NAMALWA (cell line): Measurements from ENCODE around the gene DCBLD2.
"Not testable (repeated sequence)": the region's sequence is repeated elsewhere in the genome, so short reads cannot be mapped to it uniquely, and the experiment has no call there.

Experiments used
- DNase-seq: peaks from one replicate; pipeline ENCODE4 v3.0.0-alpha.2; 2015; ENCODE audit warnings: low spot score

Gene DCBLD2

GRCh38 chr3:98831060-98831459 is 70.4 kb downstream of the DCBLD2 start:
- not testable (repeated sequence) for DNase-seq

DNA sequence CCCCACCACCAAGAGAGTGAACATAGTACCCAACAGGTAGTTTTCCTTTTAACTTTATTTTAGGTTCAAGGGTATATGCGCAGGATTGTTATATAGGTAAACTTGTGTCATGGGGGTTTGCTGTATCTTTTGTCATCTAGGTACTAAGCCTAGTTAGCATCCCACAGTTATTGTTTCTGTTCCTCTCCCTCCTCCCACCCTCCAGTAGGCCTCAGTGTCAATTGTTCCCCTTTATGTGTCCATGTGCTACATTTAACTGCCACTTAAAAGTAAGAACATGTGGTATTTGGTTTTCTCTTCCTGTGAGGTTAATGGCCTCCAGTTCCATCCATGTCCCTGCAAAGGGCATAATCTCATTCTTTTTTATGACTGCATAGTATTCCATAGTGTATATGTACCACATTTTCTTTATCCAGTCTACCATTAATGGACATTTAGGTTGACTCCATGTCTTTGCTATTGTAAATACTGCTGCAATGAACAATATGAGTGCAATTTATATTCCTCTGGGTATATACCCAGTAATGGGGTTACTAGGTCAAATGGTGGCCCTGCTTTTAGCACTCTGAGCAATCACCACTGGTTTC is 72.2 kb downstream of the DCBLD2 start:
- DNase-seq = no peak

GRCh38 chr3:98827221-98827920 is 74.1 kb downstream of the DCBLD2 start:
- DNase-seq = no peak

DNA sequence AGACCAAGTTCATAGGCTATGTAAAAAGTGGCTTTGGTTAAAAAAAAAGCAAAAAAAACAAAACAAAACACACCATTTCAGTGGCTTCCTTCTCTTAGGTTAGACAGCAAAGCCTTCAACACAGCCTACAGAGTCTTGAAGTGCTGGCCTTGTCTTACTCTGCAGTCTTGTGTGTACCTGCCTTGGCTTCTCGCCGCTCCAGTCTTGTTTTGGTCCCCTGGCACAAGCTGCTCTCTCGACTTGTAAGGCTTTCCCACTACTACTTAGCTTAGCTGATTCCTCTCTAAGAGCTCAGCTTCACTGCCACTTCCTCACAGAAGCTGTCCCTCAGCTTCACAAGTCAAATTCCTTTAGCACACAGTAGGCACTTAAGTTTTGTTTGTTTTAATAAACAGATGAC is 75.4 kb downstream of the DCBLD2 start:
- DNase-seq = no peak

DNA sequence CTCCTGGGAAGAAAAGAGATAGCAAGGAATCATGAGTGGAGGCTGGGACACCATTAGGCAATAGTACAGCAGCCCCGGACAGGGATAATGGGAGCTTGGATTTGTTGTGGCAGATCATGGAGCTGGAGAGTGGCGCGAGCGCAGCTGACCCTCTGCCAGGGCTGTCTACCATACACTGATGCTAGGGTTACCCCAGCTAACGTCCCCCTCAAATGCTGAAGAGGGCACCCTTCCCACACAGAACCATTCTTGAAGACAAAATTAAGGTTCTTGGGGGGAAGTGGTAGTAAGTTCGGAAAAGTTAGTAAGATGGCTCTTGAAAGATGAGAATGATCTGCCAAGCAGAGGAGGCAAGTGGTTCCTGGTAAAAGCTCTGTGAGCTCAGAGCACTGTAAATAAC is 77.2 kb downstream of the DCBLD2 start:
- no peak for DNase-seq

- no peak for DNase-seq
These were observed 77.7 kb downstream of the DCBLD2 start for GRCh38 chr3:98823791-98824190.

- DNase-seq = no peak
These were observed 80.4 kb downstream of the DCBLD2 start for GRCh38 chr3:98821063-98821462.

GRCh38 chr3:98817547-98818041 is 83.9 kb downstream of the DCBLD2 start:
- DNase-seq = peak; percentile 72

GRCh38 chr3:98814817-98815420 is 86.6 kb downstream of the DCBLD2 start:
- DNase-seq = no peak

GRCh38 chr3:98812851-98813374 is 88.6 kb downstream of the DCBLD2 start:
- DNase-seq = peak; percentile 41

- no peak for DNase-seq
These were observed 90.4 kb downstream of the DCBLD2 start for GRCh38 chr3:98811048-98811447.

DNA sequence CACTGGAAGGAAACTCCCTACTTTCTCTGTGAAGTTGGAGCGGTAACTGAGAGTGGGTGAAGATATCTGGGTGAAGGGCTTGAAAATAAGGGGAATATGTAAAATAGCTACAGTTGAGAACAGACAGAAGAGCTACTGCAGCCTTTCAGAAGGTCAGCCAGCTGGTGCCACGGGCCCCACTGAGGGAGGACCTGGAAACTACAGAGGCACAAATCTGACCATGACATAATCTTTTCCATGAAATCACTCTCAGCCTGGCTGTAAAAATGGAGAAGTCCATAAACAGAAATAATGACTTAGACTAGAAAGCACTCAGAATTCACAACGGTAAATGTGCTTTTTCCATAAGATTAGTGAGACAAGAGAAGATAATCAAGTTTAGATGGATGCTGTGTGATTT is 91.9 kb downstream of the DCBLD2 start:
- DNase-seq = no peak

- no peak for DNase-seq
These were observed 93.4 kb downstream of the DCBLD2 start for GRCh38 chr3:98808071-98808470.

DNA sequence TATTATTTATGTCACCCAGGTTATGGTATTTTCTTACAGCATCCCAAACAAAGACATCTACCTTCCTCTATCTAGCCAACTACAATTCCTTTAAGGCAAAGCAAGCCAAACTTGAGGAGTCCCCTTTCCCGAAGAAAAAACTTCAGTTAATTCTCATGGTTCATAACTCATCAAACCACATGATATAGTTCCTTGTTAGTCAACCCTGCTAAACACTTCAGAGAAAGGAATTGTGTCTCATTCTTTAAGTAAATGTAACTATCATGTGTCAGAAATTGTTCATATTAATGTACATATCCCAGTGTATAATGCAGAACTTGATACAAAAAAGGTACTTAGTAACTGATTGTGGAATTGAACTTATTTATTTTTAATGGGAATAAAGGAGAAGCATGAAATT is 93.9 kb downstream of the DCBLD2 start:
- DNase-seq = no peak

- no peak for DNase-seq
These were observed 94.5 kb downstream of the DCBLD2 start for GRCh38 chr3:98807011-98807410.

DNA sequence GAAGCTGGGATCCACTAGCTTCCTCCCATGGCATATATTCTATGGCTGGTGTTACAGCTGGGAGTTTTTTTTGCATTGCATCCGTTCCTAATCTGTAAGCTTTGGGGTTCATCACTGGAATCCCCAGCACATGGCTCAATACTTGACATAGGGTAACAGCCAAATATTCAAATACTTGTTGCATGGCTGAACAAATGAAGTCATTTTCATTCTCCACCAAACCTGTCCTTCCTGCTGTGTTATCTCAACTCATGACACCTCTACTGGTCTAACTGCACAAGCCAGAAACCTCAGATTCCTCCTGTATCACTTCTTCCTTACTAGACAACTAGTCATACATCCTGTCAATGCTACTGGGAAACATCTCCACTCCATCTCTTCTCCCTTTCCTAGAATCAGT is 95.0 kb downstream of the DCBLD2 start:
- no peak for DNase-seq

GRCh38 chr3:98805571-98805970 is 95.9 kb downstream of the DCBLD2 start:
- no peak for DNase-seq

GRCh38 chr3:98801043-98801747 is 100.3 kb downstream of the DCBLD2 start:
- DNase-seq = no peak

DNA sequence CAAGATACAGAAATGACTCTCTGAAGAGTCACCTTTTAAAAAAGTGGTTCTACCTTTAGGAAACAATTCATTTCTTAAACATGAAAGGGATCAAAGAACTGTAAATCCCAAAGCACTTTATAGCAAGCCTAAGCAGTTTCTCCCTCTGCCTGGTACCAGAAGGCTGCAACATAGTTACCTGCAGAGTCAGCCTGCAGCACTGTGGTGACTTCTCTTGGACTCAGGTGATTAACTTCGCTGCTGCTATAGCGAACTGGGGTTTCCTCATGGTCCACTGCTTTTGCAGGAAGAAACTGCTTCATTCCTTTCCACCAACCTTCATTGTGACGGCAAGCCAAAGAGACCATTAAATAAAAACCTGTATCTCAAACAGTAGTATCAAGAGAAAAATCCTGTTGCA is 101.1 kb downstream of the DCBLD2 start:
- DNase-seq = no peak

- no peak for DNase-seq
These were observed 102.0 kb downstream of the DCBLD2 start for GRCh38 chr3:98799479-98799878.

DNA sequence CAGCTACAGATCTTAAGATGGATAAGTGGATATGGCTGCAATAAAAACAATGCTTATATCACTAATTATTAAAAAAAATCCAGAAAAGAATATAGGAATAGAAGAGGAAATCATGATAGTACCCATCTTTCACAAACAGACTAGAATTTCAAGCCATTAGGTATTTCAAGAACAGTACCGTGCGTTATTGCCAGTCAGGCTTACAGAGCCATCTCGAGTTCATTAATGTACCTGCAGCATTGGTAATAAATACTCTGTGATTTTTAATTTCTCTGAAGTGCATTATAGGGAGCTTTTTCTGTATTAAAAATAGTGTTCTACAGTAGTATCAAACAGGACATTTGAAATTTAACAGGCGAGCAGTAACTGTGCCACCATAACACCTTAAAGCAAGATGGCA is 102.7 kb downstream of the DCBLD2 start:
- no peak for DNase-seq

DNA sequence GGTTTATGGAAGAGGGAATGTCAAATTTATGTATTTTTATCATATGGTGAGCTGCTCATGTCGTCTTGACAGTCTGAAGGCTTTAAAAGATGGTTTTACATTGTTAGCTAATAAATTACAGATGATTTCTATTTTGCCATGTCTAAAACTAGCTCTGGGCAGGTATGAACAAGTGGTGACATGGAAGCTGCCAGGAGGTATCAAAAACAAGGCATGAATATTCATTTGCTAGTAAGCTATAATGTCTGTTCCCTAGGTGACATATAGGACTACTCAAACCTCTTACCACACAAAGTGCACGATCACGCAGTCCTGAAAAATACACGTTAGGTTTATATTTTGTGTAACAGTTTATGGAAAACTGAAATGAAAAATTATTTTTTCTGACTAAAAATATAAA is 103.6 kb downstream of the DCBLD2 start:
- DNase-seq = no peak

DNA sequence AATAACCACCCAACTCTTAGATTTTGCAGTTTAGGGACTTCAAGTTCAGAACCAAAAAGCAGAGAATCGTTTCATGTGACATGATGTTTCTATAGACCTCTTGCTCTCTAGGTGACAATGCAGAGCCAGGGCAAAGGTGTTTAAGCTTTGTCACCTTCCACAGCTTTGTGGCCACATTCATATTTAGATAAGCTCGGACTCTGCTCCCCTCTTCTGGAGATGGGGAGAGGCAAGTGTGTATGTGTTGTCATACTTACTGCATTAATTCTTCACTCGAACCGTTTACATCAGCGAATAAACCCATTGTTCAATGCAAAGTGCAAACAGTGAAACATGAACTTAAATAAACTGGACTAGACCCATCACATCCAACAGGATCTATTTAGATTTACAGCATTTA is 105.2 kb downstream of the DCBLD2 start:
- DNase-seq = no peak
